Measurements from ENCODE around the gene GPANK1.

Gene GPANK1

GRCh38 chr6:31617010-31617409 lies 47.8 kb downstream of the GPANK1 start:
- Histone ChIP-seq H4K20me1 (peaks cover under 1 to 12% (median 6%) of the 10 kb centered on the region in 11 experiments; a peak in 19 of 22 replicates), H3K27me3 (peaks cover 0 to 4% (median 0%) of the 10 kb centered on the region in 11 experiments; a peak in 2 of 22 replicates), H3K4me3 (peak overlapping the region in 3 of 10 experiments; percentile 56 to 62 (median 62); a peak in 6 of 20 replicates), H3K4me1 (peaks cover 33 to 72% (median 46%) of the 10 kb centered on the region in 10 experiments), H3K36me3 (peaks cover 0 to 6% (median 5%) of the 10 kb centered on the region in 11 experiments; a peak in 10 of 22 replicates), H3K4me2 (peak overlapping the region in 7 of 11 experiments; percentile 74 to 99 (median 95); a peak in 14 of 22 replicates), H3K9ac (peak overlapping the region in 4 of 11 experiments; percentile 27 to 82 (median 80); a peak in 6 of 22 replicates), H3K9me3 (replicated peaks in 1 of 11) (no peaks in the 10 kb centered on the region), H3K27ac (peak overlapping the region in 3 of 11 experiments; percentile 78 to 83 (median 82); a peak in 5 of 22 replicates)
- TF ChIP-seq Cebpa-rat (IDR thresholded peaks at IDR 0.05), result no peak

GRCh38 chr6:31615748-31616147 lies 49.0 kb downstream of the GPANK1 start:
- Histone ChIP-seq H3K4me1 (peaks cover 27 to 74% (median 40%) of the 10 kb centered on the region in 10 experiments), H3K36me3 (peaks cover 0 to 5% (median 0%) of the 10 kb centered on the region in 11 experiments; a peak in 1 of 22 replicates), H4K20me1 (no peaks in the 10 kb centered on the region; a peak in 2 of 22 replicates), H3K4me2 (peak overlapping the region; percentile 66 to 99 (median 84)), H3K4me3 (peak overlapping the region in 6 of 10 experiments; percentile 18 to 62 (median 58); a peak in 11 of 20 replicates), H3K9ac (peak overlapping the region in 9 of 11 experiments; percentile 1 to 82 (median 57); a peak in 18 of 22 replicates), H3K9me3 (replicated peaks in 1 of 11) (no peaks in the 10 kb centered on the region), H3K27ac (peak overlapping the region in 9 of 11 experiments; percentile 29 to 83 (median 73); a peak in 17 of 22 replicates), H3K27me3 (peaks cover 0 to 4% (median 0%) of the 10 kb centered on the region in 11 experiments; a peak in 2 of 22 replicates)
- TF ChIP-seq Cebpa-rat (IDR thresholded peaks at IDR 0.05), result no peak

- Histone ChIP-seq H3K36me3 (peaks cover 0 to 5% (median 0%) of the 10 kb centered on the region in 11 experiments; a peak in 1 of 22 replicates), H3K4me1 (peaks cover 27 to 75% (median 40%) of the 10 kb centered on the region in 10 experiments), H3K9ac (peak within 1 kb of the TSS in 10 of 11 experiments; percentile 1 to 82 (median 51); a peak in 18 of 22 replicates), H3K4me3 (peak within 1 kb of the TSS in 6 of 10 experiments; percentile 18 to 62 (median 58); a peak in 11 of 20 replicates), H4K20me1 (no peaks in the 10 kb centered on the region; a peak in 1 of 22 replicates), H3K27me3 (peaks cover 0 to 4% (median 0%) of the 10 kb centered on the region in 11 experiments; a peak in 2 of 22 replicates), H3K9me3 (replicated peaks in 1 of 11) (no peaks in the 10 kb centered on the region), H3K4me2 (peak within 1 kb of the TSS; percentile 66 to 99 (median 84)), H3K27ac (peak within 1 kb of the TSS in 9 of 11 experiments; percentile 31 to 83 (median 73); a peak in 18 of 22 replicates)
- no peak for TF ChIP-seq Cebpa-rat (IDR thresholded peaks at IDR 0.05)
These were observed 49.9 kb downstream of the GPANK1 start, which contains the start of gene AIF1 for GRCh38 chr6:31614684-31615578. TSS of gene AIF1 (plus strand) at chr6:31615234. CDS start at chr6:31615330, 96 bp downstream.

GRCh38 chr6:31614075-31614619 lies 50.6 kb downstream of the GPANK1 start:
- Histone ChIP-seq H3K27me3 (peaks cover 0 to 4% (median 0%) of the 10 kb centered on the region in 11 experiments; a peak in 2 of 22 replicates), H3K9ac (peak overlapping the region in 8 of 11 experiments; percentile 20 to 82 (median 56); a peak in 6 of 22 replicates), H3K27ac (peak overlapping the region in 6 of 11 experiments; percentile 54 to 83 (median 71); a peak in 12 of 22 replicates), H3K4me1 (peaks cover 24 to 70% (median 35%) of the 10 kb centered on the region in 10 experiments), H3K4me3 (peak overlapping the region in 1 of 10 experiments; percentile 56; a peak in 1 of 20 replicates), H3K4me2 (peak overlapping the region in 9 of 11 experiments; percentile 66 to 99 (median 92); a peak in 19 of 22 replicates), H3K9me3 (replicated peaks in 1 of 11) (no peaks in the 10 kb centered on the region), H4K20me1 (no peaks in the 10 kb centered on the region; a peak in 1 of 22 replicates), H3K36me3 (peaks cover 0 to 5% (median 0%) of the 10 kb centered on the region in 11 experiments; a peak in 1 of 22 replicates)
- no peak for TF ChIP-seq Cebpa-rat (IDR thresholded peaks at IDR 0.05)
